GM12891 (cell line): ENCODE results near the gene WDFY3.

ENCODE experiments used
- DNase-seq: peaks from one replicate; pipeline ENCODE4 v3.0.0; 2011; ENCODE audit warnings: low spot score; ENCODE audit not compliant: insufficient read length
- FAIRE-seq: peaks from 2 replicates; lab custom pipeline; 2011; peaks lifted over from hg19 to GRCh38; lab: Jason Lieb, UNC
- PAX5 ChIP-seq: IDR thresholded peaks from 2 replicates; pipeline ENCODE4 v1.6.1; 2011; ENCODE audit warnings: low read length, moderate library complexity, mild to moderate bottlenecking; ENCODE audit not compliant: insufficient read depth, severe bottlenecking
- POLR2A ChIP-seq: IDR thresholded peaks from 2 replicates; pipeline ENCODE4 v1.6.1; 2011; ENCODE audit warnings: low read depth, low read length, control low read depth
- POLR2AphosphoS5 ChIP-seq: IDR thresholded peaks from 2 replicates; pipeline ENCODE4 v1.6.1; 2011; ENCODE audit warnings: low read depth, low read length, control low read depth
- POU2F2 ChIP-seq: IDR thresholded peaks from 2 replicates; pipeline ENCODE4 v1.6.1; 2011; ENCODE audit warnings: low read depth, mild to moderate bottlenecking, control low read depth, low read length, moderate library complexity
- SPI1 ChIP-seq: IDR thresholded peaks from 2 replicates; pipeline ENCODE4 v1.6.1; 2011; ENCODE audit warnings: low read depth, low read length, control low read depth
- TAF1 ChIP-seq: IDR thresholded peaks from 2 replicates; pipeline ENCODE4 v1.6.1; 2011; ENCODE audit warnings: low read depth, low read length, control low read depth

WDFY3 gene

DNA sequence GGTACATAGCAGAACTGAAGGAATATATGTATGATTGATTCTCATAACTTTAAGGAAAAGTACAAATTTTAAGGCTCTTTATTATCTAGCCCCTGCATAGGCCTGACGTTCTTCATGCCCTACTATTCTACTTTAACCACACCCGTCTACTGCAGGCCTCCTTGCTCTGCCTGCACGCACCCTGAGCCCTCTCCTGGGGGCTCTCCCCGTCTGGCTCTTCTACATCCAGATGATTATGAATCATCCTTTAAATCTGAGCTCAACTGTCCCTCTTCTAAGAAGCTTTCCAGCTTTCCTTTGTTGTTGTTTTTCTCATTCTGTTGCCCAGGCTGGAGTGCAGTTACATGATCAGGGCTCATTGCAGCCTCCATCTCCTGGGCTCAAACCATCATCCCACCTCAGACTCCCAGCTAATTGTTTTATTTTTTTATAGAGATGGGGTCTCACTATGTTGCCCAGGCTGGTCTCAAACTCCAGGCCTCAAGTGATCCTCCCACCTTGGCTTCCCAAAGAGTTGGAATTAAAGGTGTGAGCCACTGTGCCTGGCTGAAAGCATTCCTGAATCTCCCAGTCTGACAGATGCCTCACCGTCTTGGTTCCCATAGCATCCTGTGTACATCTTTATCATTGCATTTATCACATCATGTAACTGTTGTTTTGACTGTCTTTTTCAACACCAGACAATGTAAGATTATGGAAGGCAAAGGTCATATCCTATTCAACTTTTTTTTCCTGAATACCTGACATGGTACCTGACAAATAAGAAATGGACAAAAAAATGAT lies 89.2 kb downstream of the WDFY3 start:
- FAIRE-seq (no peak), DNase-seq (no peak)
- TF ChIP-seq POLR2AphosphoS5 (no peak), PAX5 (no peak), SPI1 (no peak)

DNA sequence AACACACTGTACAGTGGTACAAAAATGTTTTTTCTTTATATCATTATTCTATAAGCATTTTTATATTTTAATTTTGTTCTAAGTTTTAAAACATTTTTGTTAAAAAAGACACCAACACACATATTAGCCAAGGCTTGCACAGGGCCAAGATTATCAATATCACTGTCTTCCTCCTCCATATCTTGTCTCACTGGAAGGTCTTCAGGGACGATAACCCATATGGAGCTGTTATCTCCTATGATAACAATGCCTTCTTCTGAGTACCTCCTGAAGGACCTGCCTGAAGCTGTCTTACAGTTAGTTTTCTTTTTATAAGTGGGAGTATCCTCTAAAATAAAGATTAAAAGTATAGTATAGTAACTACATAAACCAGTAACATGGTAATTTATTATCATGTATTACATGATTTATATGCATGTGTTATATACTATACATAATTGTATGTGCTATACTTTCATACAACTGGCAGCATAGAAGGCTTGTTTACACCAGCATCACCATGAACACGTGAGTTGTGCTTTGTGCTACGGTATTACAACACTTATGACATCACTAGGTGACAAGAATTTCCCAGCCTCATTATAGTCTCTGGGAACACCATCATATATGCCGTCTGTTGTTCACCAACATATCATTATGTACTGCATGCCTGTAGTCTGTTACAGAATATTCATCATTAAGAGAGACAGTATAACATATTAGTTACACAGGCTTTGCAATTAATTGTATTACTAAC lies 90.7 kb downstream of the WDFY3 start:
- TF ChIP-seq POU2F2, result no peak
- TF ChIP-seq POLR2AphosphoS5, result no peak
- no peak for TF ChIP-seq POLR2A
- TF ChIP-seq TAF1, result no peak
- no peak for TF ChIP-seq PAX5
- TF ChIP-seq SPI1, result no peak
- no peak for FAIRE-seq
- no peak for DNase-seq

- TF ChIP-seq TAF1, result no peak
- no peak for TF ChIP-seq SPI1
- no peak for TF ChIP-seq POU2F2
- no peak for TF ChIP-seq POLR2AphosphoS5
- no peak for DNase-seq
- no peak for FAIRE-seq
Measured at GRCh38 chr4:84874619-84875018, 91.9 kb downstream of the WDFY3 start.

GRCh38 chr4:84870398-84871163 lies 95.9 kb downstream of the WDFY3 start:
- TF ChIP-seq TAF1 (no peak), POLR2A (no peak), PAX5 (no peak), POU2F2 (no peak)
- no peak for DNase-seq
- no peak for FAIRE-seq

GRCh38 chr4:84866295-84866694 lies 100.2 kb downstream of the WDFY3 start:
- no peak for FAIRE-seq
- TF ChIP-seq POU2F2, result no peak
- no peak for TF ChIP-seq PAX5
- TF ChIP-seq TAF1, result no peak
- TF ChIP-seq SPI1, result no peak
- TF ChIP-seq POLR2A, result no peak
- TF ChIP-seq POLR2AphosphoS5, result no peak

GRCh38 chr4:84865600-84865999 lies 100.9 kb downstream of the WDFY3 start:
- FAIRE-seq (no peak), DNase-seq (no peak)
- no peak for TF ChIP-seq POLR2AphosphoS5
- TF ChIP-seq POU2F2, result no peak
- no peak for TF ChIP-seq POLR2A
- TF ChIP-seq TAF1, result no peak
- no peak for TF ChIP-seq PAX5
- no peak for TF ChIP-seq SPI1

More at GRCh38 chr4:84866295-84866694, 100.2 kb downstream of the WDFY3 start:
- DNase-seq, result no peak

- TF ChIP-seq SPI1 (no peak), PAX5 (no peak), POLR2AphosphoS5 (no peak), POLR2A (no peak), TAF1 (no peak)
- FAIRE-seq (no peak), DNase-seq (no peak)
Measured at GRCh38 chr4:84862064-84862463, 104.4 kb downstream of the WDFY3 start.

- no peak for DNase-seq
- TF ChIP-seq POLR2AphosphoS5, result no peak
- TF ChIP-seq POLR2A, result no peak
- TF ChIP-seq PAX5, result no peak
- no peak for TF ChIP-seq TAF1
- TF ChIP-seq POU2F2, result no peak
- no peak for TF ChIP-seq SPI1
Measured at GRCh38 chr4:84857296-84857695, 109.2 kb downstream of the WDFY3 start.

DNA sequence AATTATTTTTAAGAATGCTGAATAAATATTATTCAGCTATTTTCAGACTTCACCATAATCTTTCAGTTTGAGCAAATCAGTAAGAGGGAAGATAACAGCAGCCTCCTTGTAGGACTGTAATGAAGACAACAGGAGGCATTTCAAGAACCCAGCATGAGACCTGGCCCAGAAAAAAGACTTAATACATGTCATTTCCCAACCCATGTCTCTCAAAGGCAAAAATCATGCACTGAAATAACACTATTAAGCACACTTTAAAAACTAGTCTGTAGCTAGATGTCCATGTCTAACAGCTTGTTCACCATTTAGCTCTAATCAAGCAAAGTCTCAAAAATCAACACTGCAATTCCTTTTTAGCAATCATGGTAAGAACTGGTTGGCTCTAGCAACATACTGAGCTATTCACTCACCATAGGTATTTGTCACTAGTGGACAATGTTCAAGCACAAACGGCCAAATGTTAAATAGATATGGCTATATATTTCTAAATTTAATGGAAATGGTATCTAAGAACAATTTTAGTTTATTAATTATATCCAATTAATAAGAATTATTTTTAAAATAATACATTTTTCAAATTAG lies 109.9 kb downstream of the WDFY3 start:
- FAIRE-seq (no peak), DNase-seq (no peak)
- TF ChIP-seq SPI1, result no peak
- no peak for TF ChIP-seq POLR2A
- TF ChIP-seq POU2F2, result no peak
- TF ChIP-seq TAF1, result no peak
- TF ChIP-seq POLR2AphosphoS5, result no peak
- TF ChIP-seq PAX5, result no peak

More at GRCh38 chr4:84857296-84857695, 109.2 kb downstream of the WDFY3 start:
- no peak for FAIRE-seq
